ENCODE results near the gene SPEM3. TPM values are rescaled to one million over a fixed set of nuclear protein-coding genes. Genes with fewer than 3 reads are reported as not detected.

The SPEM3 gene
- total RNA-seq, 4 donors from 2014 or later: not detected

GRCh38 chr17:7475764-7476422 lies 47.2 kb downstream of the SPEM3 start:
- Histone ChIP-seq H3K27me3 (no peaks in the 10 kb centered on the region), H3K4me1 (peaks cover 0 to 65% (median 34%) of the 10 kb centered on the region in 4 donors), H3K27ac (peak overlapping the region; percentile 34 to 100 (median 66)), H3K9me3 (no peaks in the 10 kb centered on the region), H3K36me3 (no peaks in the 10 kb centered on the region), H3K4me3 (no peak overlapping the region)
- WGBS, 2 donors: 63 to 66% methylated on average over 15 of the region's 15 CpGs
- TF ChIP-seq POLR2A (IDR thresholded peaks at IDR 0.05): peak in 1 of 2 donors; percentile 36
- no peak for TF ChIP-seq CTCF (IDR thresholded peaks at IDR 0.05)
- TF ChIP-seq EP300 (IDR thresholded peaks at IDR 0.05): peak; percentile 8 to 84
- peak in 1 of 2 donors; percentile 74 for DNase-seq (ENCODE audit: low spot score in 2 of 2)

- 27 to 29% methylated on average over 3 of the region's 3 CpGs for WGBS, 2 donors
- H3K4me3 ChIP-seq: no peak overlapping the region
- DNase-seq (ENCODE audit: low spot score in 2 of 2): no peak
- no peak for TF ChIP-seq POLR2A (IDR thresholded peaks at IDR 0.05)
- no peak for TF ChIP-seq EP300 (IDR thresholded peaks at IDR 0.05)
- TF ChIP-seq CTCF (IDR thresholded peaks at IDR 0.05): no peak
- no peaks in the 10 kb centered on the region for H3K36me3 ChIP-seq
- peak overlapping the region in 3 of 4 donors; percentile 96 to 100 (median 99) for H3K27ac ChIP-seq
- peaks cover 0 to 65% (median 36%) of the 10 kb centered on the region in 4 donors for H3K4me1 ChIP-seq
- H3K27me3 ChIP-seq: no peaks in the 10 kb centered on the region
- H3K9me3 ChIP-seq: no peaks in the 10 kb centered on the region
Measured at GRCh38 chr17:7476494-7476893, 47.8 kb downstream of the SPEM3 start.

- no peaks in the 10 kb centered on the region for H3K9me3 ChIP-seq
- no peak for DNase-seq (ENCODE audit: low spot score in 2 of 2)
- no peaks in the 10 kb centered on the region for H3K36me3 ChIP-seq
- H3K27ac ChIP-seq: peak overlapping the region in 3 of 4 donors; percentile 96 to 100 (median 99)
- peaks cover 0 to 65% (median 40%) of the 10 kb centered on the region in 4 donors for H3K4me1 ChIP-seq
- H3K4me3 ChIP-seq: peak overlapping the region in 1 of 4 donors; percentile 69
- H3K27me3 ChIP-seq: no peaks in the 10 kb centered on the region
- WGBS, 2 donors: 66 to 67% methylated on average over 5 of the region's 5 CpGs
- TF ChIP-seq EP300 (IDR thresholded peaks at IDR 0.05) (no peak), CTCF (IDR thresholded peaks at IDR 0.05) (no peak), POLR2A (IDR thresholded peaks at IDR 0.05) (no peak)
Measured at GRCh38 chr17:7476951-7477350, 48.3 kb downstream of the SPEM3 start.

- TF ChIP-seq POLR2A (IDR thresholded peaks at IDR 0.05): peak; percentile 34 to 37
- no peak for TF ChIP-seq CTCF (IDR thresholded peaks at IDR 0.05)
- TF ChIP-seq EP300 (IDR thresholded peaks at IDR 0.05): peak in 1 of 2 donors; percentile 59
- peak overlapping the region; percentile 69 to 100 (median 82) for H3K4me3 ChIP-seq
- no peaks in the 10 kb centered on the region for H3K9me3 ChIP-seq
- WGBS, 2 donors: 10 to 14% methylated on average over 24 to 26 of the region's 26 CpGs
- H3K27ac ChIP-seq: peak overlapping the region; percentile 96 to 100 (median 100)
- DNase-seq (ENCODE audit: low spot score in 2 of 2): no peak
- peaks cover 0 to 71% (median 45%) of the 10 kb centered on the region in 4 donors for H3K4me1 ChIP-seq
- no peaks in the 10 kb centered on the region for H3K36me3 ChIP-seq
- H3K27me3 ChIP-seq: no peaks in the 10 kb centered on the region
Measured at GRCh38 chr17:7477392-7478275, 49.0 kb downstream of the SPEM3 start.
